Coronary artery (tissue), 2 donors: ENCODE measurements around the gene BEND2.

Experiments used
- DNase-seq: peaks from one replicate; pipeline ENCODE4 v3.0.0-alpha.2; 2017; ENCODE audit warnings: low spot score
- H3K27ac ChIP-seq, 2 donors: fragments of 200-600 bp; sonication (generic); one replicate each; pipeline ENCODE4 v1.5.1; 2016 to 2019
- H3K4me3 ChIP-seq: fragments of 200-600 bp; sonication (generic); 2 replicates; pipeline ENCODE4 v1.5.1; 2016; ENCODE audit warnings: mild to moderate bottlenecking, moderate library complexity
- CTCF ChIP-seq: fragments of 200-600 bp; sonication (generic); IDR thresholded peaks from one replicate; pipeline ENCODE4 v1.5.1; 2019; ENCODE audit warnings: antibody characterized with exemption

BEND2 gene

GRCh38 chrX:18149454-18149853, 71.2 kb downstream of the BEND2 start:
- Histone ChIP-seq H3K27ac (no peak overlapping the region), H3K4me3 (no peak overlapping the region)
- no peak for TF ChIP-seq CTCF
- no peak for DNase-seq

- no peak for TF ChIP-seq CTCF
- Histone ChIP-seq H3K4me3 (no peak overlapping the region), H3K27ac (no peak overlapping the region)
- no peak for DNase-seq
Measured at GRCh38 chrX:18146954-18147353, 73.7 kb downstream of the BEND2 start.

- no peak for DNase-seq
- TF ChIP-seq CTCF: no peak
- Histone ChIP-seq H3K27ac (no peak overlapping the region), H3K4me3 (no peak overlapping the region)
Measured at GRCh38 chrX:18146009-18146408, 74.7 kb downstream of the BEND2 start.

- Histone ChIP-seq H3K27ac (no peak overlapping the region), H3K4me3 (no peak overlapping the region)
- no peak for DNase-seq
- no peak for TF ChIP-seq CTCF
Measured at GRCh38 chrX:18136816-18137215, 83.9 kb downstream of the BEND2 start.

- Histone ChIP-seq H3K4me3 (no peak overlapping the region), H3K27ac (no peak overlapping the region)
- DNase-seq: no peak
- no peak for TF ChIP-seq CTCF
Measured at GRCh38 chrX:18133605-18134004, 87.1 kb downstream of the BEND2 start.

- Histone ChIP-seq H3K4me3 (no peak overlapping the region), H3K27ac (no peak overlapping the region)
- no peak for TF ChIP-seq CTCF
- no peak for DNase-seq
Measured at GRCh38 chrX:18129690-18130089, 91.0 kb downstream of the BEND2 start.

- TF ChIP-seq CTCF: no peak
- no peak overlapping the region for H3K4me3 ChIP-seq
- no peak for DNase-seq
- H3K27ac ChIP-seq: no peak overlapping the region
Measured at GRCh38 chrX:18126971-18127370, 93.7 kb downstream of the BEND2 start.
